ENCODE measurements around the gene GAS2L2. TPM values are rescaled to one million over a fixed set of nuclear protein-coding genes. Genes with fewer than 3 reads are reported as not detected.

GAS2L2 gene
- total and polyA plus RNA-seq, 2 experiments from 2014 or later: 0.06 TPM; not detected in 1

- Histone ChIP-seq H2AFZ (no peak overlapping the region), H3K79me2 (replicated peaks; ENCODE audit: insufficient read depth) (no peaks in the 10 kb centered on the region), H3K27me3 (ENCODE audit: insufficient read depth) (no peaks in the 10 kb centered on the region), H3K4me3 (no peak overlapping the region), H3K27ac (ENCODE audit: low read depth) (no peak overlapping the region), H3K4me2 (no peak overlapping the region), H3K9me2 (ENCODE audit: insufficient read depth) (no peaks in the 10 kb centered on the region), H3F3A (replicated peaks; ENCODE audit: low read depth) (peaks cover 4% of the 10 kb centered on the region; the same call in 1 of the 2 replicates), H3K4me1 (ENCODE audit: insufficient read depth) (peaks cover 6% of the 10 kb centered on the region; the same call in 1 of the 2 replicates), H3K36me3 (ENCODE audit: insufficient read depth) (no peaks in the 10 kb centered on the region), H4K20me1 (replicated peaks; ENCODE audit: insufficient read depth) (no peaks in the 10 kb centered on the region)
- Mint-ChIP-seq H3K9me3 (no peaks in the 10 kb centered on the region; the same call in 1 of the 3 replicates), H3K27ac (no peak overlapping the region), H3K27me3 (ENCODE audit: insufficient read depth, low read depth, poor library complexity) (peaks cover 5% of the 10 kb centered on the region), H3K4me3 (no peak overlapping the region), H3K4me1 (peaks cover 17% of the 10 kb centered on the region), H3K36me3 (ENCODE audit: low read depth) (no peaks in the 10 kb centered on the region)
- DNase-seq (ENCODE audit: low spot score) (no peak), ATAC-seq (no peak)
- no peak for TF ChIP-seq EZH2phosphoT487 (IDR thresholded peaks at IDR 0.05; ENCODE audit: unreplicated experiment)
- no peak for TF ChIP-seq POLR2AphosphoS5 (IDR thresholded peaks at IDR 0.05; ENCODE audit: low read depth)
- TF ChIP-seq ZNF114 (CRISPR knock-in tag; IDR thresholded peaks at IDR 0.05): no peak
- TF ChIP-seq, protein P1, sequence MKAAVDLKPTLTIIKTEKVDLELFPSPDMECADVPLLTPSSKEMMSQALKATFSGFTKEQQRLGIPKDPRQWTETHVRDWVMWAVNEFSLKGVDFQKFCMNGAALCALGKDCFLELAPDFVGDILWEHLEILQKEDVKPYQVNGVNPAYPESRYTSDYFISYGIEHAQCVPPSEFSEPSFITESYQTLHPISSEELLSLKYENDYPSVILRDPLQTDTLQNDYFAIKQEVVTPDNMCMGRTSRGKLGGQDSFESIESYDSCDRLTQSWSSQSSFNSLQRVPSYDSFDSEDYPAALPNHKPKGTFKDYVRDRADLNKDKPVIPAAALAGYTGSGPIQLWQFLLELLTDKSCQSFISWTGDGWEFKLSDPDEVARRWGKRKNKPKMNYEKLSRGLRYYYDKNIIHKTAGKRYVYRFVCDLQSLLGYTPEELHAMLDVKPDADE (IDR thresholded peaks at IDR 0.05): no peak
- TF ChIP-seq STAT1 (IDR thresholded peaks at IDR 0.05; ENCODE audit: unreplicated experiment): no peak
- TF ChIP-seq REST (IDR thresholded peaks at IDR 0.05; ENCODE audit: unreplicated experiment): no peak
- TF ChIP-seq JUNB (IDR thresholded peaks at IDR 0.05; ENCODE audit: unreplicated experiment): no peak
- no peak for TF ChIP-seq NANOG (IDR thresholded peaks at IDR 0.05; ENCODE audit: borderline replicate concordance)
- no peak for TF ChIP-seq ZNF331 (CRISPR knock-in tag; IDR thresholded peaks at IDR 0.05; ENCODE audit: low read depth)
- no peak for TF ChIP-seq CREB1 (CRISPR knock-in tag; IDR thresholded peaks at IDR 0.05; ENCODE audit: low read depth)
- TF ChIP-seq, protein P2, sequence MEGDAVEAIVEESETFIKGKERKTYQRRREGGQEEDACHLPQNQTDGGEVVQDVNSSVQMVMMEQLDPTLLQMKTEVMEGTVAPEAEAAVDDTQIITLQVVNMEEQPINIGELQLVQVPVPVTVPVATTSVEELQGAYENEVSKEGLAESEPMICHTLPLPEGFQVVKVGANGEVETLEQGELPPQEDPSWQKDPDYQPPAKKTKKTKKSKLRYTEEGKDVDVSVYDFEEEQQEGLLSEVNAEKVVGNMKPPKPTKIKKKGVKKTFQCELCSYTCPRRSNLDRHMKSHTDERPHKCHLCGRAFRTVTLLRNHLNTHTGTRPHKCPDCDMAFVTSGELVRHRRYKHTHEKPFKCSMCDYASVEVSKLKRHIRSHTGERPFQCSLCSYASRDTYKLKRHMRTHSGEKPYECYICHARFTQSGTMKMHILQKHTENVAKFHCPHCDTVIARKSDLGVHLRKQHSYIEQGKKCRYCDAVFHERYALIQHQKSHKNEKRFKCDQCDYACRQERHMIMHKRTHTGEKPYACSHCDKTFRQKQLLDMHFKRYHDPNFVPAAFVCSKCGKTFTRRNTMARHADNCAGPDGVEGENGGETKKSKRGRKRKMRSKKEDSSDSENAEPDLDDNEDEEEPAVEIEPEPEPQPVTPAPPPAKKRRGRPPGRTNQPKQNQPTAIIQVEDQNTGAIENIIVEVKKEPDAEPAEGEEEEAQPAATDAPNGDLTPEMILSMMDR (conservative IDR thresholded peaks at IDR 0.05; ENCODE audit: low read depth in 2 of 2): no peak
- no peak for TF ChIP-seq EZH2 (IDR thresholded peaks at IDR 0.05; ENCODE audit: low read depth, unreplicated experiment)
- TF ChIP-seq ZNF462 (CRISPR knock-in tag; IDR thresholded peaks at IDR 0.05): no peak
Observed at GRCh38 chr17:35761601-35762000, 8.6 kb upstream of the GAS2L2 start.

All from GM23338 (cell line).